ENCODE results near the gene NECTIN4.

DNA sequence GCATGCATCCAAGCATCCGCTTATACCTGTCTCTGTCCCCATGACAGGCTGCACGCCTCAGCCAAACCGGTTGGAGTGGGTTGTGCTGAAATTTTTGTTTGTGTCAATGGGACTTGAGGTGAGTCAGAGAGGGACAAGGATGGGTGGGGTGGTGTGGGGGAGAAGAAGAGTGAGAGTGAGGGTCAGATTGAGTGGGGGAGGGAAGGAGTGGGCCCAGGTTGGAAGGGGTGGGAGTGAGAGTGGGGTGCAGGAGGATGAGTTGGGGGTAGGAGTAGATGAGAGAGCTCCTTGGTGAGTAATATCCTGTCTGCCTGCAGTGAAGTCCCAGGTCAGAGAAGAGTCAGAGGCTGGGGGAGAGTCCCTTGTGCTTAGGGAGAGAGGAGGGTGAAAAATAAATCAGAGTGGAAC, 3.3 kb upstream of the NECTIN4 start:
- no peak for TF ChIP-seq EZH2phosphoT487 (IDR thresholded peaks at IDR 0.05; ENCODE audit: low read depth)
- TF ChIP-seq, protein P1, sequence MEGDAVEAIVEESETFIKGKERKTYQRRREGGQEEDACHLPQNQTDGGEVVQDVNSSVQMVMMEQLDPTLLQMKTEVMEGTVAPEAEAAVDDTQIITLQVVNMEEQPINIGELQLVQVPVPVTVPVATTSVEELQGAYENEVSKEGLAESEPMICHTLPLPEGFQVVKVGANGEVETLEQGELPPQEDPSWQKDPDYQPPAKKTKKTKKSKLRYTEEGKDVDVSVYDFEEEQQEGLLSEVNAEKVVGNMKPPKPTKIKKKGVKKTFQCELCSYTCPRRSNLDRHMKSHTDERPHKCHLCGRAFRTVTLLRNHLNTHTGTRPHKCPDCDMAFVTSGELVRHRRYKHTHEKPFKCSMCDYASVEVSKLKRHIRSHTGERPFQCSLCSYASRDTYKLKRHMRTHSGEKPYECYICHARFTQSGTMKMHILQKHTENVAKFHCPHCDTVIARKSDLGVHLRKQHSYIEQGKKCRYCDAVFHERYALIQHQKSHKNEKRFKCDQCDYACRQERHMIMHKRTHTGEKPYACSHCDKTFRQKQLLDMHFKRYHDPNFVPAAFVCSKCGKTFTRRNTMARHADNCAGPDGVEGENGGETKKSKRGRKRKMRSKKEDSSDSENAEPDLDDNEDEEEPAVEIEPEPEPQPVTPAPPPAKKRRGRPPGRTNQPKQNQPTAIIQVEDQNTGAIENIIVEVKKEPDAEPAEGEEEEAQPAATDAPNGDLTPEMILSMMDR (IDR thresholded peaks at IDR 0.05; ENCODE audit: low read depth, low read length): no peak

Data from OCI-LY3 (cell line).